ENCODE results near the gene MPRIP. TPM values are rescaled to one million over a fixed set of nuclear protein-coding genes. Genes with fewer than 3 reads are reported as not detected.

MPRIP gene
- total RNA-seq, 1 donor from 2014 or later: 198 TPM

GRCh38 chr17:17050346-17051345, 8.4 kb downstream of the MPRIP start:
- intact Hi-C loops (cut with micrococcal nuclease): no loop called here

GRCh38 chr17:17051380-17051779, 9.1 kb downstream of the MPRIP start:
- intact Hi-C loops (cut with micrococcal nuclease): no loop called here

DNA sequence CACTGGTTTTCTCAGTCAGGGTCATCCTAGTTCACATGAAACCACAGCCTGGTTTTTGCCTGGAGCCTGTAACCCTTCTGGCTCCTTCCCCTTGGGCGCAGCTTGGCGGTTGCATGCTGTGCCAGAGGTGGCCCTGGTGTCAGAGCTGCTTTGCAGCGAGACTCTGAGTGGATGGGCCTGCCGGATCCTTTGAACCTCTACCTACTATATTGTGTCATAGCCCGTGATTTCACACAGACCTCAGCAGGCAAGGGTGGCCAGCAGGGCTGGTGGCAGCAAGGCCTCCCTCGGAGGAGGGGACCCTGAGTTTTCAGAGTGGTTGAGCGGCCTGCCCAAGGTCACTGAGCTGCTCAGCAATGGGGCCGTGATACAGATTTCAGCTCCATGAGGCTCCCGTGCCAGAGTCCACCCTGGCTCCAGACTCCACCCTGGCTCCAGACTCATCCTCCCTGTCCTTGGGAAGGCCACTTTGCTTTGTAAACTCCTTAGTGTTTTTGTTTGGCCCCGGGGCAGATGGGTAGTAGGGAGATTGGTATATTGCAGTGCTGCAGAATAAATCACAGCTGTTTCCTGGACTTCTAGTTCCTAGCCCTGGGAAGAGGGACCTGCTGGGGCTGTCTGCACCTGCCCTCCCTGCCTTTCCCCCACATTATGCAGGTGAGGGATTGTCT, 9.7 kb downstream of the MPRIP start:
- intact Hi-C loops (cut with micrococcal nuclease): no loop called here

DNA sequence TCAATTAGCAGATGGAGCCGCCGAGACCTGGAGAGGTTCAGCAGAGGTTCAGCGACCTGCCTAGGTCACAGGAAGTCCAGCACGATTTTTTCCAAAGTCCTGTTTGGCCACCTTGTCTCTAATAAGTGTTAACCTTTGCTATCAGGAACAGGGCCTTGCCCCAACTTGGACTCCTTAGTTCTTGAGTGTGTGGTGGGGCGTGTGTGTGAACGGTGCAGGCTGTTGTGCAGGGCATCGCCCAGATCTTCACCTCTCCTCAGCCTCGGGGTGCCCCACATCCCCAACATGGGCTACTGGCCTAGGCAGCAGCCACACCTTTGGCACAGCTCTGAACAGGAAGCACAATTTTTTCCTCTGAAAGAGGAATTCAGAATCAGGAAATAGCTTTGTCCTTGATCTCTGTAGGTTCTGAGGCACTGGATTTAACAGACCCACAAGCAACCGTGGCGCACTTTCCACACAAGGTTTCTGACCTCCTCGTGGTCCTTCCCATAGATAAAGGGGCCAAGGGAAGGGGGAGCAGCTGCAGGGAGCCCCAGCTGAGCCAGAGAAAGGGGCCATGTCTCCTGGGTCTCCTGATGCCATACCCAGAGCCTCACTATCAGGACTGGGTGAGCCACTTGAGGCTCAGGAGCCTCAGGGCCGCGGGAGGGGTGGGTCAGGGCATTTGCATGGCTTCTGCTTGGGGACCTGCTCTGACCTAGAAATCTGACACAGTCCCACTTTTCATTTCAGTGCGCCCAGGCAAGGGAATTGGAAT, 10.4 kb downstream of the MPRIP start:
- intact Hi-C loops (cut with micrococcal nuclease): no loop called here

- intact Hi-C loops (cut with micrococcal nuclease): no loop called here
Measured at GRCh38 chr17:17053446-17054379, 11.5 kb downstream of the MPRIP start.

- intact Hi-C loops (cut with micrococcal nuclease): no loop called here
Measured at GRCh38 chr17:17054636-17055035, 12.4 kb downstream of the MPRIP start.

DNA sequence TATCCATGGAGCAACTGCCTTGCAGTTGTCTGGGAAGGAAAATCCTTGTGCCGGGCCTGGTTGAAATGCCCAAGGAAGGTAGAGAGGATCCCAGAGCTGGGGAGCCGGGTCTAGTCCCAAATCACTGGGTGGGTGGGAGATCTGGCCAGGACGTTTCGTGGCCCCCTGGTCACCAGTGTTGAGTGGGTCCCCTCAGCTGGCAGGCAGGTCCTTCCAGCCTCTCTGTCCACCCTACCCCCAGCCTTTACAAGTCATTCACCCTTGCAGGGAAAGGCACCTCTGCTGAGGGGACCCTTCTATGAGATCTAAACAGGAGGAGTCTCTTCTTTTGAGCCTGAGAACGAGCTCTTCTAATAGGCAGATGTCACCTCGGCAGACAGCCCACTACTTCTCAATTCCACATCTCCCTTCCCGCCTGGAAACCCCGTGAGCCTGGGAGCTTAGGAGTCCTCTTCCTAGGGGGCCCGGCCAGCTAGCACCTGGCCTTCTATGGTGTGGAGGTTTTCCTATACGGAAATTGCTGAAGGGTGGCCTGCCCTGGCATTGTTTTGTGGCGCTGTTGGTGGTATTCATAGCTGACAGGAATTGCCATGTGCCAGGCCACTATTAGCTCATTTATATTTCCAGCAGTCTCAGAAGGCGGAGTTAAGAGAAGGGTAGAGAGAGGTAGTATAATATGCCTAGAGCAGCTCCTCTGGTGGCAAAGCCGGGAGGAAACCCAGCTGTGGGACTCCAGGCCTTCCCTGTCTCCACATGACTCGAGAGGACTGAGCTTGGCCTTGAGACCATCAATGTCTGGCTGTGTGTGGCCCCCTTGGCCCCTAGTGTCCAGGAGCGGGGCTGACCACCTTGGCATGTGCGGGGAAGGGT, 13.3 kb downstream of the MPRIP start:
- intact Hi-C loops (cut with micrococcal nuclease): no loop called here

- intact Hi-C loops (cut with micrococcal nuclease): no loop called here
Measured at GRCh38 chr17:17056156-17056539, 13.9 kb downstream of the MPRIP start.

DNA sequence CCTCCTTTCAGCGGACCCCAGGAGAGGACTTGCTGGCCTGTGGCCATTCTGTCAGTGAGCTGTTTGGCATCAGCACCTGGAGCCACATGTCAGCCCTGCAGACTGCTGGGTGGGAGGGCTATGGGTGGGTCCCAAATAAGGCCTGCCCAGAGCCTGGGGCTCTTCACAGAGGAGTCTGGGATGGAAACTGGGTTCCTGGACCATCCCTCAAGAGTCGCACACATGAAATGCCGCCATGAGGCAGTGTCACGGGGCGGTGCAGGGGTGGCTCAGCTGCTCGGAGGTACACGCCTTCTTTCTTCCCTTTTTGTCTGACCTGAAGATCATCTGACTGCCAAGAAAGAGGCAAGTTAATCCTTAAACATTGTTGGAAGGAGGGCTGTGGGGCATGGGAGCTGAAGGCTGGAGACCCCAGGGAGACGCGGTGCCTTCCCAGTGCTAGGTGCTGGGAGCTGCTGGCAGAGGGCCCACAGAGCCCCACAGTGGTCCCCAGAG, 14.8 kb downstream of the MPRIP start:
- intact Hi-C loops (cut with micrococcal nuclease): no loop called here

DNA sequence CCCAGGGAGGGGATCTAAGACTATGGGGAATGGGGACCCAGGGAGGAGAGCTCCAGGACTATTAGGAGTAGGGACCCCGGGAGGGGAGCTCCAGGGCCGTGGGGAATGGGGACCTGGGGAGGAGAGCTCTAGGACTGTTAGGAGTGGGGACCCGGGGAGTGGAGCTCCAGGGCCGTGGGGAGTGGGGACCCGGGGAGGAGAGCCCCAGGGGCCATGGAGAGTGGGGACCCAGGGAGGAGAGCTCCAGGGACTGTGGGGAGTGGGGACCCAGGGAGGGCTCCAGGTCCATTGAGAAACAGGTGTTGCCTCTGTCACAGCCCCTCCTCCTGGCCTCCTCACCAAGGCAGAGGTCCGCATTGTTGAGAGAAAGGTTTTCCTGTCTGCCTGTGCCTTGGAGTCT, 16.0 kb downstream of the MPRIP start:
- intact Hi-C loops (cut with micrococcal nuclease): no loop called here

DNA sequence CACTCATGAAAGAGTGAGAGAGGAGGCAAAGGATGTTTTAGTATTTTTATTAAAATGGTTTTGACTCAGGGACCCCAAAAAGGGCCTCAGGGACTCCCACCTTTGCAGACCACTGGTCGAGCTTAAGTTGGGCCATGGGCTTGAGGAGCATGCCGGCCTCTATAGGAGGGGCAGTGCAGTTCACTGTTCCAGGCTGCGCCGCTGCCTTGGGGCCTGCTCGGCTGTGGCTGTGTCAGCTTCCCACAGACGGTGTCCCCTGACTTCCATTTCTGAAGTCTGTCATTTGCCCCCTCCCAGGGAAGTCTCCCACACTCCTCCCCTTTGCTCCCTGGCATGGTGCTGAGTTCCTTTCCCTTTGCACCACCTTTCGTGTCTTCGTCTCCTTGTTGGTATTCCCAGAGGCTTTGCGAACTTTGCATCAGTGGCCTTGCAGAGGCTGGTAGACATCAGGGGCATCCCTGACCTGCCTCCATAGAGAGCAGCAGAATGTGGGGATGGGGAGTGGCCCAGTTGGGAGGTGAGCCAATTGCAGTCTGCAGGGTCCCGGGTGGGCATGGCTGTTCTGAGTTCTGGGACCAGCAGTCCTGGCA, 17.1 kb downstream of the MPRIP start:
- intact Hi-C loops (cut with micrococcal nuclease): no loop called here

DNA sequence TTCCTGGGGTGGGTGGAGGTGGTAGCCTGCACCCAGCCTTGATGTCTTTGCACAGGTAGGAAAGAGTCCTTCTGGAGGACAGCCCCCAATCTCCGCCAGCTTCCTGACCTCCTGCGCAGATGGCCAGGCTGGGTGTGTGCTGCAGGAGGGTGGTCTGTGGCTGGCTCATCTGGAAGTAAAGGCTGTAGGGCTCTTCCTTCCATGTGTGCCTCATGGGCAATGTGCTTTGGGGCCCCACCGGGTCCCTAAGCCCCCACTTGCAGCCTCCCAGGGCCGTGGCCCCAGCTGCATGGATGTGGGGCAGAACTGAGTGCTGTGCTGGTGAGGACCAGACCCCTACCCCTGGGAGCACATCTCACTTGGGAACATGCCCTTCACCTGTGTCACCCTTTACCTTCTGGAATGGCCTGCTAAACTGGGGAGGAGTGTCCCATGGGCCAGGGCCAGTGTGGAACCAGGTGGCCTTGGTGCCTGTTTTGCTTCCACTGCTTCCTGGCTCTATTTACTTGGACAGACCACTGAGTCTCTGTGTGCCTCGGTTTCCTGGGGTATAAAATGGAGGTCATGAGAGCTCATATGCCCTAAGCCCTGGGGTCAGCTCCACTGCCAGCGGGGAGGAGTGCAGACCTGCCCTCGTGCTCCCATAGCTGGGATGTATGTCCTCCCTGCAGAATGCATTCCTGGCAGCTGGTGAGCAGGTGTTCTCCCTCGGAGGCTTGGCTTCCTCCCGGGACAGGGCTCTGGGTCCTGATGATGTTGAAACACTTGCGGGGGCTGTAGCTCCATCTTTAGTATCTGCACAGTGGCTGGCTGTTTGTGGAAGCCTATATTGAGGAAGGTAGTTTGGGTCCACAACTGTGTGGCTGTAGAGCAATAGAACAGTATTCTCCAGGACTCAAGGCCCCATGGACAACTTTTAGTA, 18.0 kb downstream of the MPRIP start:
- intact Hi-C loops (cut with micrococcal nuclease): no loop called here

DNA sequence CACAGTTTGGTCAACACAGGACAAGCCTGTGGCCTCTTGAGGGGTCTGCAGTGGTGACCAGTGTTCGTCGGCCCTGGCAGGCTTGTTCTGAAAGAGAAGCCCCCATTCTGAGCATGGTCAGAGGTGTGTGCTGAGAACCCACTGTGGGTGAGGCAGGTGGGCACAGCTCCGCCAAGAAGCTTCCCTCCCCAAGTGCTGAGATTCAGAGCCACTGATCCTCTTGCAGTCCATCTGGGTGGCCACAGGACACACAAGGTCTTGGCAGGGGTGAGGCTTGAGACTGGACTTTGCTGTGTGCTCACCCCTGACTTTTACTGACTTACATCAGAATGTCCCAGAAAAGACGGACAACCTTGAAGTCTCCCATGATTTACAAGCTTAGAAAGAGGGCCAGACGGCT, 18.7 kb downstream of the MPRIP start:
- intact Hi-C loops (cut with micrococcal nuclease): no loop called here

GRCh38 chr17:17061516-17061915, 19.3 kb downstream of the MPRIP start:
- intact Hi-C loops (cut with micrococcal nuclease): no loop called here

- intact Hi-C loops (cut with micrococcal nuclease): no loop called here
Measured at GRCh38 chr17:17062356-17062755, 20.1 kb downstream of the MPRIP start.

GRCh38 chr17:17062866-17063265, 20.6 kb downstream of the MPRIP start:
- intact Hi-C loops (cut with micrococcal nuclease): no loop called here

DNA sequence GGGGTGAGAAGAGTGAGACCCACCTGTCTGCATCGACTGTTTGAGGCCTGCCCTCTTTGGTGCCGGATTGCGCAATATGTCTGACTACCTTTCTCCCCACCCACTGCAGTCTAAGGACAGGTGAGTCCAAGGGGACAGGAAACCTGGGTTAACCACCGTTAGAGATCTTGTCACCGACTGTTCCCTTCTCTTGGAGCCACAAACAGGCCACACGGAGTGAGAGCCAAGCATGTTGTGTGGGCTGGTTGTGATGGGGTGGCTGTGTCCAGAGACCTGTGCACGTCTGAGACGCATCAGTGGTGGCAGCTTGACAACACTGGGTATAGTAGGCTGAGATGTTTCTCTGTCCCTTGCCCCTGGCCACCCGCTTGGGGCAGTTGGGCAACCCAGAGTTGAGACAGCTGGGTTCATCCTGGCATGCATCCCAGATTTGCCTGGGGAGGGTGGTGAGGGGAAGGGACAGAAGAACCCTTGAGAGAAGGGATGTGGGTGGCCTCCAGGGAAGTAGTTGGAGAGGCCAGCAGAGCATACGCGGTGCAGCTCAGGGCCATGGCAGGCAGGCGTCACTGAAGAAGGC, 21.4 kb downstream of the MPRIP start:
- intact Hi-C loops (cut with micrococcal nuclease): no loop called here

GRCh38 chr17:17064322-17064721, 22.1 kb downstream of the MPRIP start:
- intact Hi-C loops (cut with micrococcal nuclease): no loop called here

Data from T-helper 2 cell treated with Interferon-gamma antibody and Interleukin-4, amounts not matched to agents 100 ng/mL and 5 ng/mL, for 36 hours (primary cell).